Activated CD8-positive, alpha-beta memory T cell treated with anti-CD3 and anti-CD28 coated beads, Interleukin-2, amount 10 ng/mL, durations not matched to agents 7 days and 5 days (primary cell): ENCODE data around the gene PPA2. TPM values are rescaled to one million over a fixed set of nuclear protein-coding genes. Genes with fewer than 3 reads are reported as not detected.

Source experiments
- total RNA-seq, 2 experiments: library from RNA; stranded (reverse); gene quantifications; one replicate each; pipeline ENCODE4 v1.2.3, GENCODE V29; 2021

Gene PPA2
- total RNA-seq, 2 experiments from 2014 or later = 67.0 to 68.5 TPM

Other genes with a start within 250 kb of the PPA2 start
- gene ARHGEF38, start 78.6 kb upstream of the PPA2 start, total RNA-seq = not detected
- gene INTS12, start 234.6 kb upstream of the PPA2 start, total RNA-seq = 10 to 100 TPM; 20.3 to 20.4 TPM
- gene GSTCD, start 234.7 kb upstream of the PPA2 start, total RNA-seq = 10 to 100 TPM; 14.0 to 14.1 TPM